K562 (cell line): ENCODE results near the gene RSAD1.

ENCODE experiments used
- POLR2AphosphoS2 ChIP-seq: IDR thresholded peaks from 2 replicates; pipeline ENCODE4 v1.6.1; 2012; ENCODE audit warnings: low read length, improper control_type of control experiment
- TF ChIP-seq, protein P1 (sequence below): fragments of 450-650 bp; formaldehyde crosslinking; IDR thresholded peaks from 2 replicates; pipeline ENCODE4 v1.4.0; 2020; ENCODE audit warnings: mild to moderate bottlenecking, moderate library complexity
- TF ChIP-seq, protein P2 (sequence below), 2 experiments: fragments of 450-650 bp in 1 of 2; sonication (generic) in 1 of 2; formaldehyde crosslinking in 1 of 2; IDR thresholded peaks in 1 of 2; conservative IDR thresholded peaks in 1 of 2; 2 replicates each; pipeline versions ENCODE4 v1.6.1 to v1.8.1; 2016 to 2023; ENCODE audit warnings: mild to moderate bottlenecking in 2 of 2, moderate library complexity in 2 of 2, inconsistent platforms in 1 of 2, missing genetic modification reagents in 1 of 2
- TF ChIP-seq, protein P3 (sequence below), 2 experiments: fragments of 450-650 bp; IDR thresholded peaks; 2 replicates each; pipeline ENCODE4 v1.6.1; 2016

DNA sequence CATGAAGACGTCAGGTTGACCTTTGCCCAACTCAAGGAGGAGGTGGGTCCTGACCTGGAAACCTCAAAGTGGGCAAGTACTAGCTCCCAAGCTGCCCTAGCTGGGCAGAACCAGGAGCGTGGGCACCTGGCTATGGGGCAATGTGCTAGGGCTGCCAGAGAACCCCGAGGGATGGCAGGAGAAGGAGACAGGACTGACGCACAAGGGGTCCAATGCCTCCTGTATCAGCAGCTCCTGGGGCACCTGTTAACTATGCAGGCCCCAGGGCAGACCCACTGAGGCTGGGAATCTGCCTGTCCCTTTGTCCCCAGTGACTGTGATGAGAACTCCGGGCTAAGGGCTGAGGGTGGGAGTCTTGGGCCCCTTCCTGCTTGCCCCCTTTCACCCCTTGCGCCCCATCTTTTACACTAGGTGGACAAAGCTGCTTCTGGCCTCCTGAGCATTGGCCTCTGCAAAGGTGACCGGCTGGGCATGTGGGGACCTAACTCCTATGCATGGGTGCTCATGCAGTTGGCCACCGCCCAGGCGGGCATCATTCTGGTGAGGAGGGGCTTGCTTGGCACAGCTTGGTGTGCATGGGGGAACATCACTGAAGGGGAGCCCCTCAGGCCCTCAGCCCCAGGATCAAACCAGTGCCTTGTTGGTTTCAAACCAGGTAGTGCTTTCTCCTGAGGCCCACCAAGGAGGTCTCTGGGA lies 17.7 kb upstream of the RSAD1 start:
- TF ChIP-seq, protein P1, sequence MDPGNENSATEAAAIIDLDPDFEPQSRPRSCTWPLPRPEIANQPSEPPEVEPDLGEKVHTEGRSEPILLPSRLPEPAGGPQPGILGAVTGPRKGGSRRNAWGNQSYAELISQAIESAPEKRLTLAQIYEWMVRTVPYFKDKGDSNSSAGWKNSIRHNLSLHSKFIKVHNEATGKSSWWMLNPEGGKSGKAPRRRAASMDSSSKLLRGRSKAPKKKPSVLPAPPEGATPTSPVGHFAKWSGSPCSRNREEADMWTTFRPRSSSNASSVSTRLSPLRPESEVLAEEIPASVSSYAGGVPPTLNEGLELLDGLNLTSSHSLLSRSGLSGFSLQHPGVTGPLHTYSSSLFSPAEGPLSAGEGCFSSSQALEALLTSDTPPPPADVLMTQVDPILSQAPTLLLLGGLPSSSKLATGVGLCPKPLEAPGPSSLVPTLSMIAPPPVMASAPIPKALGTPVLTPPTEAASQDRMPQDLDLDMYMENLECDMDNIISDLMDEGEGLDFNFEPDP (CRISPR knock-in tag): no peak
- TF ChIP-seq, protein P2, sequence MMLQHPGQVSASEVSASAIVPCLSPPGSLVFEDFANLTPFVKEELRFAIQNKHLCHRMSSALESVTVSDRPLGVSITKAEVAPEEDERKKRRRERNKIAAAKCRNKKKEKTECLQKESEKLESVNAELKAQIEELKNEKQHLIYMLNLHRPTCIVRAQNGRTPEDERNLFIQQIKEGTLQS (IDR thresholded peaks at IDR 0.05): no peak
- TF ChIP-seq, protein P2 (CRISPR knock-in tag; conservative IDR thresholded peaks at IDR 0.05): no peak
- TF ChIP-seq, protein P3, sequence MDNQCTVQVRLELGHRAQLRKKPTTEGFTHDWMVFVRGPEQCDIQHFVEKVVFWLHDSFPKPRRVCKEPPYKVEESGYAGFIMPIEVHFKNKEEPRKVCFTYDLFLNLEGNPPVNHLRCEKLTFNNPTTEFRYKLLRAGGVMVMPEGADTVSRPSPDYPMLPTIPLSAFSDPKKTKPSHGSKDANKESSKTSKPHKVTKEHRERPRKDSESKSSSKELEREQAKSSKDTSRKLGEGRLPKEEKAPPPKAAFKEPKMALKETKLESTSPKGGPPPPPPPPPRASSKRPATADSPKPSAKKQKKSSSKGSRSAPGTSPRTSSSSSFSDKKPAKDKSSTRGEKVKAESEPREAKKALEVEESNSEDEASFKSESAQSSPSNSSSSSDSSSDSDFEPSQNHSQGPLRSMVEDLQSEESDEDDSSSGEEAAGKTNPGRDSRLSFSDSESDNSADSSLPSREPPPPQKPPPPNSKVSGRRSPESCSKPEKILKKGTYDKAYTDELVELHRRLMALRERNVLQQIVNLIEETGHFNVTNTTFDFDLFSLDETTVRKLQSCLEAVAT (IDR thresholded peaks at IDR 0.05): no peak
- no peak for TF ChIP-seq POLR2AphosphoS2
